Measurements from ENCODE around the gene ZMYND12. TPM values are rescaled to one million over a fixed set of nuclear protein-coding genes. Genes with fewer than 3 reads are reported as not detected.

ZMYND12 gene
- total RNA-seq, 1 donor = 4.3 TPM

DNA sequence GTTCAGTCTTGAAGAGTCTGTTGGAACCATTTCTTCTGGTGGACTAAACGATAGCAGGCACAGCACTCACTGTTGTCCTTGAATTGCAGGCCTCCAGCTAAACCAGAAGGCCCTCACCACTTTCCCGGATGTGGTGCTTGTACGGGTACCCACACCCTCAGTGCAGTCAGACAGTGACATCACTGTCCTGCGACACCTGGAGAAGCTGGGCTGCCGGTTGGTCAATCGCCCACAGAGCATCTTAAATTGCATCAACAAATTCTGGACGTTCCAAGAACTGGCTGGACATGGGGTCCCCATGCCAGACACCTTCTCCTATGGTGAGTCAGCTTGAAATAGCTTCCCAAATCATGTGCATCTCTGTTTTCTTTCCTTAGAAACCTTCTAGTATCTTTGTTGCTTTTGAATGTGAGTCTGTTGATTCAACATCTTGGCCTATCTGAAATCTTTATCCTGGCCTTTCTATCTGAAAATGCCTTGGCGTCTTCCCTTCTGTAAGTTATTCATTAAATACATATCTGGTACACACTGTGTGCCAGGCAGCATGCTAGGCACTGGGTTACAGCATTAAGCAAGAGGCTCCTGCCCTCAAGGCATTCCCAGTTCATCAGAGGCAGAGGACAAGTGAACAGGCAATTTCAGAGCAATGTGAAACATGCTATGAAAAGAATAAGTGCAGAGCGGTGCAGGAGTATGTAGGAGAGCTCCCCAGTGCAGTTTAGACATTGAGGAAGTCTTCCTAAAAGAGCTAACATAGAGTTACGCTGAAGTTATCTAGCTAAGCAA lies 56.3 kb downstream of the ZMYND12 start:
- DNase-seq (ENCODE audit: low read depth in 2 of 3, low spot score in 2 of 3) = no peak

DNA sequence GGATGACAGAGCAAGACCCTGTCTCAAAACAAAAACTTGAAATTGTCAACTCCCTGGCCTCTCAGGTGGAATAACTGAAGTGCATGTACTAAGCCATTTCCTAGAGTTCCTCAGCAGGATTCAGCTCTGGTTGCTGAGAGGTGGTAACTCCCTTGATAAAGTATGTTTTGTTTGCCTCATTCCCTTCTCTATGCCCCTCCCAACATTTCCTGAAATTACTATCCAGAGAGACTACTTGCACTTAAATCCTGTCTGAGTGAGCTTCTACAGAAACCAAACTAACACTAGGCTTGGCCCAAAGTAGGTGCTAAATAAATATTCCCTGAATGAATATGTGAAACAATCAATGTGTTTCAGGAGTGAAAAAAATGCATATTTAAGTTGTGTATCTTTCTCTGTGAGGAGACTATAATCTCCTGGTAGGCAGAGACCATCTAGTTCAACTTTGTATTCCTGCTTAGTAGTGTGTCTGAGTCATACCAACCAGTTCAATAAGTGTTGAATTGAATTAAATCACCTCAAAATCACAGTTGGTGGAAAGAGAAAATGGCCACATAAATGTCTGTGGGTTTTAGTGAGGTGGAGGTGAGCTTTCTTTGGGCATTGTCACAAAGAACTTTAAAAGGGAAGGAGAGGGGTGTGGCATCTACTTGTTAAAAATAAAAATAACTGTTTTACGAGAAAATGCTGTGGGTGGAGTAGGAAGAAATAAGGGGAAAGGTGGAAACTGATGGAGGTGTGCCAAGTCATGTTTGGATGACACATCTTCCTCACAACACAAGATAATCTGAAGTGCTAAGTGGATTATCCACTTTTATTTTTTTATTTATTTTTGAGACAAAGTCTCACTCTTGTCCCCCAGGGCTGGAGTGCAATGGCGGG lies 62.6 kb downstream of the ZMYND12 start:
- DNase-seq (ENCODE audit: low read depth in 2 of 3, low spot score in 2 of 3) = no peak

DNA sequence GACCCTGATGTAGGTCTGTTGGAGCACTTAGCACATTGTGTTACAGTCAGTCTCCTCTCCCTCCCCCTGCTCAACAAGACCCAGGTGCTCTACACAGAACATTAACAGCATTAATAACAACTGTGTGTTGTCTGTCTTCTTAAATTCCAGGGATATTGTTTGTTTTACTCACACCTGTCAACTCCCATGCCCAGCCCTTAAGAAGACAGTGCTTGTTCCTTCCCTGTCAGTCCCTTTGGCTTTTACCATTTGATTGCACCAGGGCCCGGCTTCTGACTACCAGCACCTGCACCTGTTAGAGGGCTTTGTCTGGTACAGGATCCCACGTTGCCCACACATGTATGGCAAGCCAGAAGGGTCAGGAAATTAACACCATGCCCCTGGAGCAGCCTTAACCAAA lies 63.6 kb downstream of the ZMYND12 start:
- no peak for DNase-seq (ENCODE audit: low read depth in 2 of 3, low spot score in 2 of 3)

DNA sequence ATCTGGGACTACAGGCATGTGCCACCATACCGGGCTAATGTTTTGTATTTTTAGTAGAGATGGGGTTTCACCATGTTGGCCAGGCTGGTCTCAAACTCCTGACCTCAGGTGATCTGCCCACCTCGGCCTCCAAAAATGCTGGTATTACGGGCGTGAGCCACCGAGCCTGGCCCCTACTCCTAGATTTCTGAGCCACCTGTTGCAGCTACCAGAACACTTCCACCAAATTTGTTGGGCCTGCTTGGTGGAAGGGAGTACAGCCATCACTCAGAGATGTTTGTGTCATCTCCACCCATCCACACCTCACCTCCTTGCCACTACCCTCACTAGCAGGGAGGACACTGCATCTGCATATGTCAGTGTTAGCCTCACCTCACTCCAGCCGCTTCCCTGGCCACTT lies 69.8 kb downstream of the ZMYND12 start:
- DNase-seq (ENCODE audit: low read depth in 2 of 3, low spot score in 2 of 3) = no peak

DNA sequence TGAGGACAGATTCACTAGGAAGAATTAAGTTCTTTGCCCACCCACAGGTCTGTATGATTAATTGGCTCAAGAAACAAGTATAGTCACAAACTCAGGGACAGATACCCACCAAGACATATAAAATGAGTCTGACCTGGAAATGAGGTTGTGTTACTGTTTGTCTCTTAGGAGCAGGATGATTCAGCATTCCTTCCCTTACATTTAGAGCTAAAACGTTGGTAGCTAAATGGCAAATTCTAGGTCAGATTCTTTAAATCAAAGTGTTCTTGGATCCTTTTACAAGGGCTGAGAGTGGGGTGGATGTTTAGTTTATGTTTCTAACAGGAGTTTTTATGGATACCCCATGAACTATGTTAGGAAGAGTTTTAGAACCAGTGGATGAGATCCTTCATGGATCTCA lies 70.5 kb downstream of the ZMYND12 start:
- peak in 2 of 3 donors; percentile 20 to 47 for DNase-seq (ENCODE audit: low read depth in 2 of 3, low spot score in 2 of 3)

DNA sequence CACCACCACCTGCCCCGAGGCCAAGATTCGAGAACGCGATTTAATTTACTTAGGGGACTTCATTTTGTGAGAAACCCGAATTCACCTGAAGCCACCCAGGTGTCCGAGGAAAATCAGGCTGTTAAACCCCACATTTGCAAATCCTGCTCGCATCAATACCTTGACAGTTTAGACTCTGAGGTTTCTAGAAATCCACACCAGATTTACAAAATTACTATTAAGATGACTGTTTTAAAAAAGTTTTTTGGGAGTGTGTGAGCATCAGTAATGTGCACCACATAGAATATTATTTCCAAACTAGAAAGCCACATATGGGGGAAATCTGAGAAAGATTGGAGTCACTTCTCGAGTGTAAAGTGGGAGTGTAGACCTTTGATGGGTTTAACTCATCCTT lies 74.5 kb downstream of the ZMYND12 start:
- DNase-seq (ENCODE audit: low read depth in 2 of 3, low spot score in 2 of 3) = peak in 1 of 3 donors; percentile 3

DNA sequence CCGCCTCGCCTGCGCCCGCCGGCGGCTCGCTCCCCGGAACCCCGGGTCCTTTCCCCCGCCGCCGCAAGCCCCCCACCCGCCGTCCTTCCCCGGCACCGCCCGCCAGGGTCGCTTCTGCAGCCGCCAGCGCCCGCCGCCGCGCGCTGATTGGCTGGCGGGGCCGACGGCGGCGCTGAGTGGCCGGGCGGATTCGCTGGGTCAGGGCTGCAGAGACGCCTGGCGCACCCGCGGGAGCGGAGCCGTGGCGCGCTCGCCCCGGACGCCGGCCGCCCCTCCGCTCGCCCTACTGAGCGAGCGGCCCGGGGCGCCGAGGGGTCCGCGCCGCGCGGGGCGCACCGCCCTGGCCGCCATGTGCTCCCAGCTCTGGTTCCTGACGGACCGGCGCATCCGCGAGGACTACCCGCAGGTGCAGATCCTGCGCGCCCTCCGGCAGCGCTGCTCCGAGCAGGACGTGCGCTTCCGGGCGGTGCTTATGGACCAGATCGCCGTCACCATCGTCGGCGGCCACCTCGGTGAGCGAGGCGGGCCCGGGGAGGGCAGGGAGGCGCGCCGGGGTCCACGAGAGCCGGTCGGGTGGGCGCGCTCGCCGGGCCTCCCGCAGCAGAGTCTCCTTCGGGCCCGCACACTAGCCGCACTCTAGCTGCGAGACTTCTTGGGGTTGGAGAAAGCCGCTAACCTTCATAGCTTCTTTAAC lies 75.1 kb downstream of the ZMYND12 start, which contains the start of gene RIMKLA:
TSS of gene RIMKLA (plus strand) at position 207 of the 694 bp plus-strand sequence. CDS start at position 350, 143 bp downstream.
- peak in 2 of 3 donors; percentile 33 to 40 for DNase-seq (ENCODE audit: low read depth in 2 of 3, low spot score in 2 of 3)

Small RNAs within 50 kb of the gene (small RNA-seq; reads per million reads assigned to genes)
- not detected for gene TMSB4XP1

Other genes starting within 250 kb of the ZMYND12 start
- gene FOXJ3, start 120.8 kb downstream of the ZMYND12 start, total RNA-seq = 44.2 TPM
- 0.27 TPM for gene RIMKLA, start 75.2 kb downstream of the ZMYND12 start, total RNA-seq
- gene PPCS, start 521 bp upstream of the ZMYND12 start, total RNA-seq = 49.5 TPM
- gene CCDC30, start 7.3 kb upstream of the ZMYND12 start, total RNA-seq = 1.3 TPM
- gene PPIH, start 202.4 kb upstream of the ZMYND12 start, total RNA-seq = 18.0 TPM
- gene YBX1, start 226.4 kb upstream of the ZMYND12 start, total RNA-seq = 347 TPM